Gastrocnemius medialis (tissue), 4 donors: ENCODE data around the gene CAMP.

Source experiments
- POLR2A ChIP-seq, 2 donors: fragments of 450-650 bp; IDR thresholded peaks; one replicate each; pipeline ENCODE4 v1.6.1; 2017; ENCODE audit warnings: antibody characterized with exemption in 2 of 2, mild to moderate bottlenecking in 2 of 2, moderate library complexity in 2 of 2
- TF ChIP-seq, protein P1 (sequence below), 5 experiments: fragments of 450-650 bp in 3 of 5; fragments of 200-600 bp in 2 of 5; sonication (generic) in 2 of 5; IDR thresholded peaks in 4 of 5; conservative IDR thresholded peaks in 1 of 5; 1 replicate in 4 of 5; 2 replicates in 1 of 5; pipeline ENCODE4 v1.5.1; 2016 to 2019; ENCODE audit warnings: antibody characterized with exemption in 5 of 5, mild to moderate bottlenecking in 3 of 5, moderate library complexity in 3 of 5

DNA sequence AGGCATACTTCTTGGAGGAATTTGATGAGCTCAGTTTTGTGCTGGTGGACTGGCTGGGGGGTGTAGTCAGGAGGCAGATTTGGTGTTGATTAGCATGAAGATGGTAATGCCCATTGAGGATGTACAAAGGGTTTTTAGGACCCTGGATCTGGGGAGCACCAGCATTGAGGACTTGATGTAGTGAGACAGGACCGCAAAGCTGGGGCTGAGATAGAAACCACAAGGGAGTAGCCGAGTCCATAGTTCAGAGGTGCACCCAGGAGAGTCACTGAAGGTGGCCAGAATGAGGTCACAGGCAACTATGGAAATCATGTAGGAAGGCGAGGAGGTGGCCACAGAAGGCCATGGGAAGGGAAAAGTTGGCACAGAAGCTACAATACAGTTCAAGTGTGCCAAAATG lies 32.4 kb upstream of the CAMP start:
- TF ChIP-seq, protein P1, sequence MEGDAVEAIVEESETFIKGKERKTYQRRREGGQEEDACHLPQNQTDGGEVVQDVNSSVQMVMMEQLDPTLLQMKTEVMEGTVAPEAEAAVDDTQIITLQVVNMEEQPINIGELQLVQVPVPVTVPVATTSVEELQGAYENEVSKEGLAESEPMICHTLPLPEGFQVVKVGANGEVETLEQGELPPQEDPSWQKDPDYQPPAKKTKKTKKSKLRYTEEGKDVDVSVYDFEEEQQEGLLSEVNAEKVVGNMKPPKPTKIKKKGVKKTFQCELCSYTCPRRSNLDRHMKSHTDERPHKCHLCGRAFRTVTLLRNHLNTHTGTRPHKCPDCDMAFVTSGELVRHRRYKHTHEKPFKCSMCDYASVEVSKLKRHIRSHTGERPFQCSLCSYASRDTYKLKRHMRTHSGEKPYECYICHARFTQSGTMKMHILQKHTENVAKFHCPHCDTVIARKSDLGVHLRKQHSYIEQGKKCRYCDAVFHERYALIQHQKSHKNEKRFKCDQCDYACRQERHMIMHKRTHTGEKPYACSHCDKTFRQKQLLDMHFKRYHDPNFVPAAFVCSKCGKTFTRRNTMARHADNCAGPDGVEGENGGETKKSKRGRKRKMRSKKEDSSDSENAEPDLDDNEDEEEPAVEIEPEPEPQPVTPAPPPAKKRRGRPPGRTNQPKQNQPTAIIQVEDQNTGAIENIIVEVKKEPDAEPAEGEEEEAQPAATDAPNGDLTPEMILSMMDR (IDR thresholded peaks at IDR 0.05 in 4 of 5, conservative IDR thresholded peaks at IDR 0.05 in 1 of 5): no peak
- no peak for TF ChIP-seq POLR2A (IDR thresholded peaks at IDR 0.05)
